Embryonic facial prominence (tissue), 1 donor: ENCODE measurements around the gene NR3C1.

Experiments
- DNase-seq: peaks from one replicate; pipeline ENCODE4 v3.0.0-alpha.2; 2016; ENCODE audit errors: extremely low spot score

Gene NR3C1

GRCh38 chr5:143398451-143399237 is 4.8 kb downstream of the NR3C1 start:
- no peak for DNase-seq

DNA sequence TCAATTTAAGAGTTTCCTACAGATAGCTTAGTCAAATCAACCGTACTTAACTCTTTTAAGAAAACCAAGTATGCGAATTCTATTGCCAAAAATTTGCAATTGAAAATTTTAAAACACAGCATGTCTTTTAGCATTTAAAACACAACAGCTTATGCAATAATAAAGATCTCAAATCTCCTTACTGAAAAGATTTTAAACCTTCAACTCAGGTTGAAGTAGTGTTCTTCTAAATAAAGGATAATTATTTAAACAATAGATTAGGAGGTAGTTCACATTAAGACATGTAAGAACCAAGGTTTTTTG is 5.5 kb downstream of the NR3C1 start:
- no peak for DNase-seq

- no peak for DNase-seq
Measured at GRCh38 chr5:143397302-143398052, 6.0 kb downstream of the NR3C1 start.

DNA sequence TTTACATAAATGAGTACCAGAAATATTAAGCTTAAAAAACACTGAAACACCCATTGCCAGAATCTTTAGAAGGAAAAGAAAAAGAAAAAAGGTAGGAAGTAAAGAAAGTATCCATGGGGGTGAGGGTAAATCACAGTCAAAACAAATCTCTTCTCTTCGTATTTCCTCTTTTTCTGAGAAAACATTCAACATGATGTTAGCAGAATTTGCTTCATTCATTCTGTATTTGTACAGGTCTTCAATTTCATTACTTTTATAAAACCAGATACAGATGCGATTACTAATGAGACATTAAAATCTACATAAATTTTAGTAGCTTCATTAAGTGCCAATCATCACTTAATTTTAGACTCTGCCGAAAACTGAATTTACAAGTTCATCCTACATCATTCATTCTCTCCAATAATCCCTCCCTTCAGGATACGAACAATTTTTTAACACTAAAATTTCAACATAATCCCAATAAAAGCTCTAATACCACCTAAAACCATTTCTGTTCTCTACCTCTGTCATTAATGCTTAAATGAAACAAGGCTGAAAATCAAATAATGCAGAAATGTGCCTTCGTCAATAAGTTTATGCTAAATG is 7.0 kb downstream of the NR3C1 start:
- no peak for DNase-seq

DNA sequence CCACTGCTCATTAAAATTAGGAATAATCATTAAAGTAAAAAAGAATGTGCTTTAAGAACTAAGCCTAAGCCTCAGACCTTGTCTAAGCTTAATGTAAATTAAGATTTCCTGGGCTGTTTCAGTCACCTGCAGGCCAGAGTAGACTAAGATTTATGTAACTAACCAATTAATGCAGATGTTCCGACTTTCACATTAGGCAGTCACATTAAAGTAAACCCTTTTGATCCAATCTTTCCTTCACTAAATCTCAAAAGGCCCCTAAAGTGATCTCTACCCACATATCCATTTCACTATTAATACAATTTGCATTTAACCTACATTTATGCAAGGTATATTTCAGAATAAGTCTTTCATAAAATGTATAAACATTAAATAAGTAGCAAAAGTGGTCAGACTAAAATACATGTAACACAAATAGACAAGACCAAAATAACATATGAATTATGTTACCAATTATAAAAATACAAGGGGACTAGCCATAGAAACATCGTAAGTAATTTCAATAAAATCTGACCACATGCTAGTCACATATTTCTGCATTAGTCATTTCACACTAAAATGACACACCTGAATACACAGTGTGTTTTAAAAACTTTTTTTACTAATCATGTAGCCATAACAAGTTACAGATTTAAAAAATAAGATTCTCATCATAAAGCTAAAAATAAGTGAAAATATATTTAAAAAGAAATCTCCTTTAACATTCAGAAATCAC is 7.7 kb downstream of the NR3C1 start:
- DNase-seq: no peak

GRCh38 chr5:143393524-143393923 is 10.0 kb downstream of the NR3C1 start:
- no peak for DNase-seq

- DNase-seq: no peak
Measured at GRCh38 chr5:143390941-143391340, 12.5 kb downstream of the NR3C1 start.

- no peak for DNase-seq
Measured at GRCh38 chr5:143390258-143390657, 13.2 kb downstream of the NR3C1 start.

DNA sequence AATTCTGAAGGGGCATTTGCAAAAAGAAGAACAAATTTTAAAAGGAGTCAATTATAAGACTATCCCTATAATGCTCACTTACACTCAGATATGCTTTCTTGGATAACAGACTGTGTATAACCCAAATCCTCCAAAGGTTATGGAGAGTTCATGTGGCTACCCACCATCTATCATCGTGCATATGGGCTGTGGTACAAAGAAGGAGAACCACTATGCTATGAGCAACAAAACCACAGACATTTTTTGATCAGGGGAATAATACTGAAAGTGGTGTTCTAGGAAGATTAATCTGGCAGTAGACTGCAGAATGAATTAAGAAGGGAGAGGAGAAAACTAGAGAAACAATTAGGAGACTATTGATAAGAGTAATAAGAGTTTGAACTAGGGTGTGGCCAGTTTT is 16.8 kb downstream of the NR3C1 start:
- no peak for DNase-seq

GRCh38 chr5:143384865-143385657 is 18.4 kb downstream of the NR3C1 start:
- DNase-seq: no peak

DNA sequence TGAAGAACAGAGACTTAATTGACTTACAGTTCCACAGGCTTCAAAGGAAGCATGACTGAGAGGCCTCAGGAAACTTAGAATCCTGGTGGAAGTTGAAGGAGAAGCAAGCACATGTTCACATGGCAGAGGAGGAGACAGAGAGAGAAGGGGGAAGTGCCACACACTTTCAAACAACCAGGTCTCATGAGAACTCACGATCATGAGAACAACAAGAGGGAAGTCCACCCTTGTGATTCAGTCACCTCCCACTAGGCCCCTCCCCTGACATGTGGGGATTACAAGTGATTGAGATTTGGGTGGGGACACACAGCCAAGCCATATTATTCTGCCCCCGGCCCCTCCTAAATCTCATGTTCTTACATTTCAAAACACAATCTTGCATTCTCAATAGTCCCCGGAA is 19.5 kb downstream of the NR3C1 start:
- no peak for DNase-seq

GRCh38 chr5:143379606-143380005 is 23.9 kb downstream of the NR3C1 start:
- DNase-seq: no peak

- DNase-seq: no peak
Measured at GRCh38 chr5:143376911-143377813, 26.3 kb downstream of the NR3C1 start.

- DNase-seq: no peak
Measured at GRCh38 chr5:143376195-143376779, 27.2 kb downstream of the NR3C1 start.

GRCh38 chr5:143374496-143375217 is 28.8 kb downstream of the NR3C1 start:
- DNase-seq: no peak

DNA sequence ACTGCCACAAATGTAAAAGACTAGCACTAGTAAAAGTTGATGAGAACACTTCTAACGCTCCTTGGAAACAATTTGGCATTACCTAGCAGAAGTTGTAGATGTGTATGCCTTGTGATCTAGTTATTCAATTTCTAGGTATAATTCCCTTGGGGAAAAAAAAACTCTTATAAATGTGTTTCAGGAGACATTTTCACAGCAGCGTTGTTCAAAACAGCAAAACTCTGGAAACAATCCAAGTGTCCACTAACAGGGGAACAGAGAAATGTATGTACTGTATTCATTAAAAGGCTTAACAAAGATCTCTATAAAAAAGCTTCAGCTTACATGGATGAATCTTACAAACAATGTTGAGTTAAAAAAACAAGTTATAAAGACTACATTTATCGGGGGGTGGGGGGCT is 30.4 kb downstream of the NR3C1 start:
- DNase-seq: no peak

DNA sequence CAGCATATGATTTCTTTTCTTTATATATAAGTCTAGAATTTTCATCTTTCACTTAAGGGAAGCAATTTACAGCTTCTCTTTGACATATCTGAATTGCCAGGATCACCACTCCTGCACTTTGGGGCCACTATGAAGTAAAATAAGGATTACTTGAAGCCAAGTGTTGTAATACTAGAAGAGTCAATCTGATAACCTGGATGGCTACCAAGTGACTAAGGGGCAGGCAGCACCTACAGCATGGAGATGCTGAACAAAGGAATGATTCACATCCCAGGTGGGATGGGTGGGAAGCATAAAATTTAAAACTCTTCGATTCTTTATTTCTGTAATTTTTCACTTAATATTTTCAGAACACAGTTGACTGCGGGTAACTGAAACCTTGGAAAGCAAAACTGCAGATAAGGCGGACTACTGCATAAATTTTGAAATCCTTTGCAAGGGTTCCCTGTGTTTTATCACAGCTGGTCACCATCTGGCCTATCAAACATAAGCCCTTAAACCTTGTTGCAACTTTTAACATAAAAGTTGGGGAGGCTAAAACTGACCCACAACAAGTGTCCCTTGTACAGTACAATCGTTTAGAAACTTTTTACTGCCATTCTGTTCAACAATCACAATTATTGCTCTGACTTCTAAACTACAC is 31.2 kb downstream of the NR3C1 start:
- no peak for DNase-seq

- no peak for DNase-seq
Measured at GRCh38 chr5:143370440-143370839, 33.0 kb downstream of the NR3C1 start.

GRCh38 chr5:143364061-143364460 is 39.4 kb downstream of the NR3C1 start:
- no peak for DNase-seq
